Trophoblast cell (in vitro differentiated cells and primary cell): ENCODE measurements around the gene CDC42EP3.

ENCODE experiments used
- DNase-seq, 2 donors: peaks; one replicate each; pipeline ENCODE4 v3.0.0-alpha.2; 2016
- H2AFZ ChIP-seq: 2 replicates; pipeline ENCODE4 v1.6.1; 2013; ENCODE audit warnings: low read length, moderate library complexity, mild to moderate bottlenecking; ENCODE audit not compliant: insufficient read depth, poor library complexity
- H2AK5ac ChIP-seq: 2 replicates; pipeline ENCODE4 v1.6.1; 2013; ENCODE audit warnings: mild to moderate bottlenecking, low read length
- H2BK120ac ChIP-seq: 2 replicates; pipeline ENCODE4 v1.6.1; 2013; ENCODE audit warnings: low read length, mild to moderate bottlenecking, moderate library complexity; ENCODE audit not compliant: insufficient read depth, poor library complexity
- H2BK12ac ChIP-seq: 2 replicates; pipeline ENCODE4 v1.6.1; 2013; ENCODE audit warnings: mild to moderate bottlenecking, low read length, moderate library complexity
- H2BK5ac ChIP-seq: 2 replicates; pipeline ENCODE4 v1.6.1; 2013; ENCODE audit warnings: low read length, low read depth, moderate library complexity, mild to moderate bottlenecking; ENCODE audit not compliant: poor library complexity
- H3K14ac ChIP-seq: 2 replicates; pipeline ENCODE4 v1.6.1; 2013; ENCODE audit warnings: mild to moderate bottlenecking, low read length
- H3K18ac ChIP-seq: 2 replicates; pipeline ENCODE4 v1.6.1; 2013; ENCODE audit warnings: mild to moderate bottlenecking, low read length
- H3K23ac ChIP-seq: 2 replicates; pipeline ENCODE4 v1.6.1; 2013; ENCODE audit warnings: low read length
- H3K27ac ChIP-seq: 2 replicates; pipeline ENCODE4 v1.5.1; 2013; ENCODE audit warnings: low read depth, mild to moderate bottlenecking, inconsistent platforms, low read length, moderate library complexity
- H3K27me3 ChIP-seq: 2 replicates; pipeline ENCODE4 v1.6.1; 2013; ENCODE audit warnings: inconsistent platforms, mild to moderate bottlenecking, low read length, moderate library complexity; ENCODE audit not compliant: insufficient read depth
- H3K36me3 ChIP-seq, 2 experiments: 1 replicate in 1 of 2; 2 replicates in 1 of 2; pipeline ENCODE4 v1.6.1; 2013; ENCODE audit warnings: low read length in 2 of 2, mild to moderate bottlenecking in 2 of 2, moderate library complexity in 1 of 2; ENCODE audit not compliant: insufficient read depth in 2 of 2, control insufficient read depth in 1 of 2
- H3K4ac ChIP-seq: 2 replicates; pipeline ENCODE4 v1.6.1; 2013; ENCODE audit warnings: low read depth, mild to moderate bottlenecking, low read length, moderate library complexity
- H3K4me1 ChIP-seq, 2 experiments: 1 replicate in 1 of 2; 2 replicates in 1 of 2; pipeline ENCODE4 v1.6.1; 2013; ENCODE audit warnings: low read length in 2 of 2, mild to moderate bottlenecking in 2 of 2, moderate library complexity in 1 of 2; ENCODE audit not compliant: insufficient read depth in 2 of 2, control insufficient read depth in 1 of 2
- H3K4me2 ChIP-seq: 2 replicates; pipeline ENCODE4 v1.6.1; 2013; ENCODE audit warnings: inconsistent platforms, mild to moderate bottlenecking, low read length, moderate library complexity
- H3K4me3 ChIP-seq: 2 replicates; pipeline ENCODE4 v1.5.1; 2013; ENCODE audit warnings: mild to moderate bottlenecking, low read depth, low read length, inconsistent platforms
- H3K79me1 ChIP-seq: one replicate; pipeline ENCODE4 v1.6.1; 2013; ENCODE audit warnings: low read length
- H3K79me2 ChIP-seq: 2 replicates; pipeline ENCODE4 v1.6.1; 2013; ENCODE audit warnings: low read length, mild to moderate bottlenecking; ENCODE audit not compliant: control insufficient read depth, insufficient read depth, poor library complexity
- H3K9ac ChIP-seq: 2 replicates; pipeline ENCODE4 v1.6.1; 2013; ENCODE audit warnings: mild to moderate bottlenecking, low read length
- H3K9me3 ChIP-seq: 2 replicates; pipeline ENCODE4 v1.6.1; 2013; ENCODE audit warnings: low read depth, mild to moderate bottlenecking, control low read depth, inconsistent platforms, low read length; ENCODE audit not compliant: insufficient read depth
- H4K12ac ChIP-seq: 2 replicates; pipeline ENCODE4 v1.6.1; 2013; ENCODE audit warnings: low read depth, mild to moderate bottlenecking, low read length, moderate library complexity
- H4K8ac ChIP-seq: 2 replicates; pipeline ENCODE4 v1.6.1; 2013; ENCODE audit warnings: low read depth, mild to moderate bottlenecking, low read length, moderate library complexity
- H4K91ac ChIP-seq: one replicate; pipeline ENCODE4 v1.6.1; 2013; ENCODE audit warnings: low read depth, mild to moderate bottlenecking, low read length, moderate library complexity
- WGBS: extraction: QIAGEN DNeasy Blood & Tissue Kit; methylation state at CpG from one replicate; pipeline ENCODE4 v1.1.7; 2013; ENCODE audit warnings: missing lambda C conversion rate; ENCODE audit not compliant: insufficient read length, insufficient coverage; ENCODE audit errors: extremely low coverage; 5-methylcytosine and 5-hydroxymethylcytosine counted together

CDC42EP3 gene

GRCh38 chr2:37614061-37614738 is 57.2 kb downstream of the CDC42EP3 start:
- no peak overlapping the region for H3K18ac ChIP-seq
- no peak overlapping the region for H3K23ac ChIP-seq
- no peak overlapping the region for H2BK12ac ChIP-seq
- no peaks in the 10 kb centered on the region for H3K79me1 ChIP-seq
- no CpG with 5 or more reads among the region's 7 CpGs for WGBS
- no peak overlapping the region for H3K4me2 ChIP-seq
- DNase-seq, result peak; percentile 63 to 82
- H4K12ac ChIP-seq, result no peak overlapping the region
- H3K79me2 ChIP-seq, result no peaks in the 10 kb centered on the region
- H2BK5ac ChIP-seq, result no peak overlapping the region
- no peak overlapping the region for H3K4ac ChIP-seq
- no peak overlapping the region for H4K91ac ChIP-seq
- H2BK120ac ChIP-seq, result no peak overlapping the region
- H3K4me1 ChIP-seq, result peaks cover 0 to 3% of the 10 kb centered on the region in 2 experiments
- H3K27me3 ChIP-seq, result no peaks in the 10 kb centered on the region
- H3K9ac ChIP-seq, result no peak overlapping the region
- no peaks in the 10 kb centered on the region for H3K9me3 ChIP-seq
- H3K14ac ChIP-seq, result no peak overlapping the region
- H4K8ac ChIP-seq, result no peak overlapping the region
- no peaks in the 10 kb centered on the region for H3K36me3 ChIP-seq
- no peak overlapping the region for H3K27ac ChIP-seq
- H2AFZ ChIP-seq, result no peak overlapping the region
- H2AK5ac ChIP-seq, result no peak overlapping the region
- H3K4me3 ChIP-seq, result no peak overlapping the region

GRCh38 chr2:37612382-37612781 is 59.1 kb downstream of the CDC42EP3 start:
- Histone ChIP-seq H2BK12ac (no peak overlapping the region), H3K4me3 (no peak overlapping the region), H2AFZ (no peak overlapping the region), H3K14ac (no peak overlapping the region), H3K18ac (no peak overlapping the region), H3K27me3 (no peaks in the 10 kb centered on the region), H3K9ac (no peak overlapping the region), H2BK120ac (no peak overlapping the region), H3K4me2 (no peak overlapping the region), H2BK5ac (no peak overlapping the region), H3K79me2 (no peaks in the 10 kb centered on the region), H3K4ac (no peak overlapping the region), H4K91ac (no peak overlapping the region), H3K4me1 (peaks cover 0 to 3% of the 10 kb centered on the region in 2 experiments), H3K36me3 (no peaks in the 10 kb centered on the region), H4K12ac (no peak overlapping the region), H3K79me1 (no peaks in the 10 kb centered on the region), H3K27ac (no peak overlapping the region), H2AK5ac (no peak overlapping the region), H3K9me3 (no peaks in the 10 kb centered on the region), H4K8ac (no peak overlapping the region), H3K23ac (no peak overlapping the region)
- no peak for DNase-seq
- no CpG with 5 or more reads among the region's 4 CpGs for WGBS

- Histone ChIP-seq H3K27ac (no peak overlapping the region), H3K23ac (no peak overlapping the region), H3K4me1 (peaks cover 0 to 3% of the 10 kb centered on the region in 2 experiments), H3K79me2 (no peaks in the 10 kb centered on the region), H2AK5ac (no peak overlapping the region), H4K91ac (no peak overlapping the region), H3K27me3 (no peaks in the 10 kb centered on the region), H2BK120ac (no peak overlapping the region), H2BK5ac (no peak overlapping the region), H3K18ac (no peak overlapping the region), H3K9me3 (no peaks in the 10 kb centered on the region), H2BK12ac (no peak overlapping the region), H3K36me3 (no peaks in the 10 kb centered on the region), H3K9ac (no peak overlapping the region), H3K14ac (no peak overlapping the region), H3K4me3 (no peak overlapping the region), H2AFZ (no peak overlapping the region), H3K4me2 (no peak overlapping the region), H3K4ac (no peak overlapping the region), H4K12ac (no peak overlapping the region), H3K79me1 (no peaks in the 10 kb centered on the region), H4K8ac (no peak overlapping the region)
- no CpG with 5 or more reads among the region's 5 CpGs for WGBS
- DNase-seq, result no peak
Observed at GRCh38 chr2:37610638-37611289, 60.7 kb downstream of the CDC42EP3 start.

- no peak overlapping the region for H2BK12ac ChIP-seq
- H3K4me1 ChIP-seq, result peaks cover 0 to 3% of the 10 kb centered on the region in 2 experiments
- H3K4me2 ChIP-seq, result no peak overlapping the region
- no peaks in the 10 kb centered on the region for H3K27me3 ChIP-seq
- H3K4me3 ChIP-seq, result no peak overlapping the region
- no peak overlapping the region for H4K91ac ChIP-seq
- no peaks in the 10 kb centered on the region for H3K79me1 ChIP-seq
- H3K79me2 ChIP-seq, result no peaks in the 10 kb centered on the region
- no peak overlapping the region for H2AFZ ChIP-seq
- H3K14ac ChIP-seq, result no peak overlapping the region
- H3K9me3 ChIP-seq, result no peaks in the 10 kb centered on the region
- no peak for DNase-seq
- H3K27ac ChIP-seq, result no peak overlapping the region
- no peak overlapping the region for H2BK120ac ChIP-seq
- H3K36me3 ChIP-seq, result no peaks in the 10 kb centered on the region
- H3K23ac ChIP-seq, result no peak overlapping the region
- no peak overlapping the region for H2AK5ac ChIP-seq
- H3K18ac ChIP-seq, result no peak overlapping the region
- H3K4ac ChIP-seq, result no peak overlapping the region
- no peak overlapping the region for H4K12ac ChIP-seq
- no CpG with 5 or more reads among the region's 6 CpGs for WGBS
- H4K8ac ChIP-seq, result no peak overlapping the region
- no peak overlapping the region for H2BK5ac ChIP-seq
- H3K9ac ChIP-seq, result peak overlapping the region; percentile 53
Observed at GRCh38 chr2:37609782-37610181, 61.7 kb downstream of the CDC42EP3 start.
